Right atrium auricular region (tissue), 2 donors: ENCODE data around the gene ALKBH1. TPM values are rescaled to one million over a fixed set of nuclear protein-coding genes. Genes with fewer than 3 reads are reported as not detected.

ENCODE experiments used
- DNase-seq: peaks from one replicate; pipeline ENCODE4 v3.0.0-alpha.2; 2019; ENCODE audit warnings: low spot score
- H3K27ac ChIP-seq, 2 donors: fragments of 200-600 bp; sonication (generic); 1 replicate in 1 of 2; 2 replicates in 1 of 2; pipeline ENCODE4 v1.5.1; 2016 to 2019
- H3K27me3 ChIP-seq, 2 donors: fragments of 200-600 bp; sonication (generic); one replicate each; pipeline versions ENCODE4 v1.5.1 to v1.6.0; 2017 to 2019
- H3K36me3 ChIP-seq: fragments of 200-600 bp; sonication (generic); one replicate; pipeline ENCODE4 v1.5.1; 2016
- H3K4me1 ChIP-seq, 2 donors: fragments of 200-600 bp; sonication (generic); one replicate each; pipeline versions ENCODE4 v1.5.1 to v1.6.0; 2017 to 2019
- H3K4me3 ChIP-seq, 2 donors: fragments of 200-600 bp; sonication (generic); 1 replicate in 1 of 2; 2 replicates in 1 of 2; pipeline ENCODE4 v1.5.1; 2017 to 2019; ENCODE audit warnings: mild to moderate bottlenecking in 1 of 2, moderate library complexity in 1 of 2
- H3K9me3 ChIP-seq, 2 donors: fragments of 200-600 bp; sonication (generic); one replicate each; pipeline ENCODE4 v1.5.1; 2019
- total RNA-seq, 2 donors: library from RNA; depleted of rRNA; stranded (reverse); fragments of >200 nt; gene quantifications; one replicate each; pipeline ENCODE4 v1.1.0, GENCODE V29; 2016
- TF ChIP-seq, protein P1 (sequence below), 2 donors: fragments of 200-600 bp; sonication (generic); IDR thresholded peaks; one replicate each; pipeline ENCODE4 v1.5.1; 2019; ENCODE audit warnings: antibody characterized with exemption in 2 of 2

ALKBH1 gene
- total RNA-seq, 2 donors from 2014 or later: 7.8 to 11.1 TPM

DNA sequence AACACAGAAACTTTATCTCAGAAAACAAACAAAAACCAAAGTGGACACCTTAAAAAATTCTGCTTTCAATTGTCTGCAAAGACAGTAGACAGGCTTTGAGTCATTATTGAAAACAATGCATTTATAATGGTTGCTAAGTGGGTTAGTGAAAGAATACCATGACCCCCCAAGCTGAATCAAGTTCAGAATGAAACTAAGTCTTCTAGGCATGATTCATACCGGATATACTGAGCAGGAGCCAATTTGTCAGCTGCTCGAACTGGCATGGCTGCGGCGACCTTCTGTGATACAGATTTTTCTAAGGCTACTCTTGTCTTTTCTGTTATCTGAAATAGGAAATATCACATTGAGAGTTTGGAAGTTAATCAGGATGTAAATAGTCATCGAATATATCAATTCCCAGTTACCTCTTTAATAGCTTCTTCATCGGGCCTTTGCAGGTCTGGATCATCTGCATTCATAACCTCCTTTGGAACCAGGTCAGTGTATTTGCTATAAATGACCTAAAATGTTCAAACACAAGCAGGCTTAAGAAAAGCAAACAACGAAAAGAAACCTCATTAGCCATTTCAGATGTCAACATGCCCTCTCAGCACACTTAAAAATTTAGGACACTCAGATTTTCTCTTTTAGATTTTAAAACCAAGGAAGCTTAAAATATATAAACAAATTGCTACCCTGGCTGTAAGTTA, 30.9 kb upstream of the ALKBH1 start:
- TF ChIP-seq, protein P1, sequence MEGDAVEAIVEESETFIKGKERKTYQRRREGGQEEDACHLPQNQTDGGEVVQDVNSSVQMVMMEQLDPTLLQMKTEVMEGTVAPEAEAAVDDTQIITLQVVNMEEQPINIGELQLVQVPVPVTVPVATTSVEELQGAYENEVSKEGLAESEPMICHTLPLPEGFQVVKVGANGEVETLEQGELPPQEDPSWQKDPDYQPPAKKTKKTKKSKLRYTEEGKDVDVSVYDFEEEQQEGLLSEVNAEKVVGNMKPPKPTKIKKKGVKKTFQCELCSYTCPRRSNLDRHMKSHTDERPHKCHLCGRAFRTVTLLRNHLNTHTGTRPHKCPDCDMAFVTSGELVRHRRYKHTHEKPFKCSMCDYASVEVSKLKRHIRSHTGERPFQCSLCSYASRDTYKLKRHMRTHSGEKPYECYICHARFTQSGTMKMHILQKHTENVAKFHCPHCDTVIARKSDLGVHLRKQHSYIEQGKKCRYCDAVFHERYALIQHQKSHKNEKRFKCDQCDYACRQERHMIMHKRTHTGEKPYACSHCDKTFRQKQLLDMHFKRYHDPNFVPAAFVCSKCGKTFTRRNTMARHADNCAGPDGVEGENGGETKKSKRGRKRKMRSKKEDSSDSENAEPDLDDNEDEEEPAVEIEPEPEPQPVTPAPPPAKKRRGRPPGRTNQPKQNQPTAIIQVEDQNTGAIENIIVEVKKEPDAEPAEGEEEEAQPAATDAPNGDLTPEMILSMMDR (IDR thresholded peaks at IDR 0.05): no peak

DNA sequence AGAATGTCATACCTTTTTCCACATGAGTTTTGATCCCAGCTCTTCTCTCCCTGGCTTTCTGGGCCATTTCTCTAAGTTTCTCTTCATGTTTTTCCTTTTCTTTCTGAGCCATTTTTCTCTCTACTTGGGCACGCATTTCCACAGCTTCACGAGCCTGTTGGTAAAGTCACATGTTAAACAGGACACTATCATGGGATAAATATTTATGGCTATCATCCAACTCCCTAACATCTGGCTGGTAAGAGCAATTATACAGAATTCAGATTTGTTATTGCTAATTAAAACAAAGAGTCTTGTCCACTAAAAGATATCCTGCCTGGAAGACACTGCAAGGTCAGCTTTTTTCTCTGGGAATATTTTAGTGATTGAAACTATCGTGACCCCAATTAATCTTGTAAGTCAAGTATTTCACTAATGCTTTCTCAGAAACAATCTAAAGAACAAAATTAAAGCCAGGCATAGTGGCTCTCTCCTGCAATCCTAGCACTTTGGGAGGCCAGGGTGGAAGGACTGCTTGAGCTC, 23.2 kb upstream of the ALKBH1 start:
- H3K4me1 ChIP-seq: no peaks in the 10 kb centered on the region
- TF ChIP-seq, protein P1 (IDR thresholded peaks at IDR 0.05): no peak
- no peaks in the 10 kb centered on the region for H3K27me3 ChIP-seq
- no peak overlapping the region for H3K4me3 ChIP-seq
- no peak overlapping the region for H3K27ac ChIP-seq
- peaks cover 85% of the 10 kb centered on the region for H3K36me3 ChIP-seq
- no peaks in the 10 kb centered on the region for H3K9me3 ChIP-seq
- DNase-seq: no peak

More for the DNA sequence above, 30.9 kb upstream of the ALKBH1 start:
- Histone ChIP-seq H3K9me3 (no peaks in the 10 kb centered on the region), H3K27me3 (no peaks in the 10 kb centered on the region), H3K4me3 (no peak overlapping the region), H3K4me1 (peaks cover 0 to 13% of the 10 kb centered on the region in 2 donors), H3K27ac (no peak overlapping the region), H3K36me3 (peaks cover 56% of the 10 kb centered on the region)
- DNase-seq: no peak

DNA sequence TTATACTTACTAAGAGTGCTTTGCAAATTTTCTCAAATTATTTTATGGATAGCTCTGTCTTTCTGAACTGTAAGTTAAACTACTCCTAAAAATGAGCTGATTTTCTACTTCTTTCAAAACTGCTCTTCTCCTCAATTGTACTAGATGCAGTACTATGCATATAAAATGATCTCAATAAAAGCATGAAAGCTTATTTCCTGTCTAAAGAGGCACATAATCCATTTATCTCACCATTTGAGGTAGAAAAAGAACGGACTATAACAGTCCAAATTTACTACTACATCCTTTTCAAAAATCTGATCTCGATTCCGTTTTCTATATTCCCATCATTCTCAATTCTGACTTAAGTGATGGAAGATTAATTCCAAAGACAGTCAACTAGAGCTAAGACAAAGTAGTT, 14.5 kb upstream of the ALKBH1 start:
- TF ChIP-seq, protein P1 (IDR thresholded peaks at IDR 0.05): no peak
- H3K36me3 ChIP-seq: peaks cover 87% of the 10 kb centered on the region
- no peak overlapping the region for H3K4me3 ChIP-seq
- no peak overlapping the region for H3K27ac ChIP-seq
- no peaks in the 10 kb centered on the region for H3K27me3 ChIP-seq
- DNase-seq: no peak
- H3K9me3 ChIP-seq: no peaks in the 10 kb centered on the region
- H3K4me1 ChIP-seq: no peaks in the 10 kb centered on the region

DNA sequence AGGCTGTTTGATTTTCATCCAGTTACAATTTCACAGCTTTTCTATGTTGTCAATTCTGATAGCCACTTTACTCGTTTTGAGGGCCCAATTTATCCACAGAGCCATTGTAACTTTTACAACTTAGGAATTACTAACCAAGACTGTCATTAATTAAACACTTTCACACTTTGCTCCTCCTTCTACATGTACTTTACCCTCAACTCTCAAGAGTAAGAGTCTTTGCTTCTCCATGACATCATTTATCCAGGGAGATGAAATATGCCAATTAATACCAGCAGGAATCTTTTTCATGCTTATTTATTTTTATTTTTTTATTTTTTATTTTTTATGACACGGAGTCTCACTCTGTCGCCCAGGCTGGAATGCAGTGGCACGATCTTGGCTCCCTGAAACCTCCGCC, 13.6 kb upstream of the ALKBH1 start:
- no peak for DNase-seq
- TF ChIP-seq, protein P1 (IDR thresholded peaks at IDR 0.05): no peak
- Histone ChIP-seq H3K27ac (no peak overlapping the region), H3K4me1 (no peaks in the 10 kb centered on the region), H3K36me3 (peaks cover 86% of the 10 kb centered on the region), H3K27me3 (no peaks in the 10 kb centered on the region), H3K4me3 (no peak overlapping the region), H3K9me3 (no peaks in the 10 kb centered on the region)

DNA sequence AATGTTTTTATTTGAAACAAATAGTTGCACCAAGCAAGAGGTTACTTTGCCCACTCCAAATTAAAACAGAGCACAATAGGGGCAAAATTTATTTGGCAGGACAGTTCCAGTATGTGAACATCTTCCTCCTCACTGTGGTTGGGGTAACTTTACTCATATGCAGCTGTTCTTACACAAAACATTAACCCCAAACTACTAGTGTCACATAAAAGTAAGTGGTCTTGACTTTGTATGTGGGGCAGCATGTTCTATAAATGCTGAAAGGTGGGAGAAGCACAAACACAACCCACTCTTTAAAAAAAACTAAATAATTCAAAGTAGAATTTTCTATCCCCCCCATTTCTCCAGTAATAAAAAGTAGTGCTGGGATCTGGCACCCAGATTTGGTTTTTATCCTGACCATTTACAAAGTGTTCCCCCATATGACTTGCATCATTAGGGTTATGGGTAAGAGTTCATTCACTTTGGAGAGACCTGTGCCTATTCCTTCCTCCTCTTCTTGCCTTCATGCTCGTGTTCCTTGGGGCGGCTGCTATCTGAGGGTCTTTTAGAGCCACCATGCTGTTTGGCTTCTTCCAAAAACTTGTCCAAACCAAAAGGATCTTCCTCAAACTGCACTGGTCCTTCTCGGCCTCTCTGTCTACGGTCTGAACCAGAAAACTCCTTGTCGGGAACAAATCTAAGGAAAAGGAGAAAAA, 9.9 kb upstream of the ALKBH1 start:
- TF ChIP-seq, protein P1 (IDR thresholded peaks at IDR 0.05): no peak
- Histone ChIP-seq H3K27ac (no peak overlapping the region), H3K9me3 (no peaks in the 10 kb centered on the region), H3K36me3 (peaks cover 81% of the 10 kb centered on the region), H3K27me3 (no peaks in the 10 kb centered on the region), H3K4me3 (no peak overlapping the region), H3K4me1 (no peaks in the 10 kb centered on the region)
- DNase-seq: no peak
